GM12891 (cell line): ENCODE measurements around the gene RFXANK.

Source experiments
- DNase-seq: peaks from one replicate; pipeline ENCODE4 v3.0.0; 2011; ENCODE audit warnings: low spot score; ENCODE audit not compliant: insufficient read length
- FAIRE-seq: peaks from 2 replicates; lab custom pipeline; 2011; peaks lifted over from hg19 to GRCh38; lab: Jason Lieb, UNC
- PAX5 ChIP-seq: IDR thresholded peaks from 2 replicates; pipeline ENCODE4 v1.6.1; 2011; ENCODE audit warnings: low read length, moderate library complexity, mild to moderate bottlenecking; ENCODE audit not compliant: insufficient read depth, severe bottlenecking
- POLR2A ChIP-seq: IDR thresholded peaks from 2 replicates; pipeline ENCODE4 v1.6.1; 2011; ENCODE audit warnings: low read depth, low read length, control low read depth
- POLR2AphosphoS5 ChIP-seq: IDR thresholded peaks from 2 replicates; pipeline ENCODE4 v1.6.1; 2011; ENCODE audit warnings: low read depth, low read length, control low read depth
- POU2F2 ChIP-seq: IDR thresholded peaks from 2 replicates; pipeline ENCODE4 v1.6.1; 2011; ENCODE audit warnings: low read depth, mild to moderate bottlenecking, control low read depth, low read length, moderate library complexity
- SPI1 ChIP-seq: IDR thresholded peaks from 2 replicates; pipeline ENCODE4 v1.6.1; 2011; ENCODE audit warnings: low read depth, low read length, control low read depth
- TAF1 ChIP-seq: IDR thresholded peaks from 2 replicates; pipeline ENCODE4 v1.6.1; 2011; ENCODE audit warnings: low read depth, low read length, control low read depth

Gene RFXANK

DNA sequence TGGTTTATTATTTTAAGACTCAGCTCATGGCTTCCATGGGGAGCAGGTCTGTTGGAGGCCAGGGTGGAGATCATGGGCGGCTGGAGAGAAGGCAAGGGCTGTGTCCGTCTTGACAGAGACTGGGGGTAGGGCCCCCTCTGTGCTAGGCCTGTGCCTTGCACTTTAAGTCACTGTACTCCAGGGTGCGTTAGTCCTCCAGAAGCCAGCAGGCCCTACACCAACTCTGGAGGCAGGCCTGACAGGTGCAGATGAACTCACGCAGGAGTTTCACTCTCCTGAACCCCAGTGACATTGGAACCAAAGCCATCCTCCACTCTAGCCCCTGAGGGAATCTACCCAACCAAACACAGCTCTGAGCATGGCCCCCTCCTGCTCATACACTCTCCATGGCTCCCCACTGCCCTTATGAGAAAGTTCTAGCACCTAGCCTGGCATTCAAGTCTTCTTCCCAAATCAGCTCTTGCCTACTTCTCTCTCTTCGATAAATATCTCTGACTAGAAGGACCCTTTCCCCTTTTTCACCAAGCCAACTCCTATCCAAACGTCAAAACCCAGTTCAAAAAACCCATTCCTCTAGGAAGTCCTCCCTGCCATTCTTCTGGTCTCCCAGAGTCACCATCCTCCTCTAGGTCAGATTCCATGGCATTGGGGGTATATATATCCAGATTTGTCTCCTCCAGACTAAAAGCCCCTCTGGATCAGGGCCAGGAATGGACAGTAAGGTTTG is 37.1 kb upstream of the RFXANK start:
- TF ChIP-seq TAF1: no peak
- no peak for TF ChIP-seq POLR2A
- no peak for TF ChIP-seq SPI1
- no peak for TF ChIP-seq POU2F2
- no peak for TF ChIP-seq POLR2AphosphoS5
- no peak for TF ChIP-seq PAX5
- FAIRE-seq: peak; percentile 78
- no peak for DNase-seq

DNA sequence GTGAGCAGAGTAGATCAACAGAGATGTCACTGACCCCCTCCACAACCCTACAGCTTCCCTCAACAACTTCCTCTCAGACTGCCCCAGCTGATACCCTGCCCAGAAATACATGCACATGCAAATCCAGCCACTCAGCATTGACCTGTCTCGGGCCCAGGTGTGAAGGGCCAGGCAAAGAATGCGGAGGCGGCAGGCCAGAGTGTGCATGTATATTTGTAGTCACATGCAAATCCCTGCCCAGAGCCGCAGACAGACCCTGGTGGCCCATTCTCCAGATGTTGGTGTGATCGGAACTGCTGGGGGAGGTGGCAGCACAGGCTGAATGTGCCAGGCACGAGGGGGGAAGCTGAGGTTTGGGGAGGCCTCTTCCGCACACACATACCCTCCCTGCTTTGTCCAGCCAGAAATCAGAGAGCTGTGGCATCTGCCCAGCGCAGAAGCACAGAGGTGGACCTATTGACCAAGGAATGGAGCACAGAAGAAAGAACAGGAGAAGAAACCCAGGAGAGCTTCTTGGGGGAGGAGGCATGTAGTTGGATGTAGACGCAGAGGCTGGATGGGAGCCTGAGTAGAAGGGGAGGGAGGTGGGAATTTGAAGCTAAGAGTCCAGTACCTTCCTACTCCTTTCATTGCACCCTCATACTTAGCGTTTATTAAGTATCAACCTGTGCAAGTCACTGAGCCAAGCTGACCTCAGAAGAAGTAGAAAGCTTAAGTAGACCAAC is 36.4 kb upstream of the RFXANK start:
- no peak for DNase-seq
- peak; percentile 98 for FAIRE-seq

DNA sequence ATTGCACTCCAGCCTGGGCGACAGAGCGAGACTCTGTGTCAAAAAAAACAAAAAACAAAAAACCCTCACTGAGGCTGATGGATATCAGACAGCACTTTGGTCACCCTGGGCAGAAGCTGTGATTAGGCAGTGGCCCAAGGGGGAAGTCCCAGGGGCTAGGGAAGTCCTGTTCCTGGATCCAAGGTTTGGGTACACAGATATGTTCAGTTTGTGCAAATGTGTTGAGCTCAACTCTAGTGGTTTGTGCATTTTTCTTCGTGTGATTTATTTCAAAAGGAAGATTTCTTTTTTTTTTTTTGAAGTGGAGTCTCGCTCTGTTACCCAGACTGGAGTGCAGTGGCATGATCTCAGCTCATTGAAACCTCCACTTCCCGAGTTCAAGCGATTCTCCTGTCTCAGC is 34.2 kb upstream of the RFXANK start:
- FAIRE-seq (peak; percentile 51), DNase-seq (no peak)
- TF ChIP-seq POLR2AphosphoS5 (no peak), SPI1 (no peak), POU2F2 (no peak), TAF1 (no peak), PAX5 (no peak), POLR2A (no peak)

More for the DNA sequence above, 36.4 kb upstream of the RFXANK start:
- peak; percentile 5 for TF ChIP-seq PAX5
- TF ChIP-seq TAF1: no peak
- peak; percentile 39 for TF ChIP-seq SPI1
- TF ChIP-seq POLR2A: no peak
- no peak for TF ChIP-seq POLR2AphosphoS5
- TF ChIP-seq POU2F2: peak; percentile 99

DNA sequence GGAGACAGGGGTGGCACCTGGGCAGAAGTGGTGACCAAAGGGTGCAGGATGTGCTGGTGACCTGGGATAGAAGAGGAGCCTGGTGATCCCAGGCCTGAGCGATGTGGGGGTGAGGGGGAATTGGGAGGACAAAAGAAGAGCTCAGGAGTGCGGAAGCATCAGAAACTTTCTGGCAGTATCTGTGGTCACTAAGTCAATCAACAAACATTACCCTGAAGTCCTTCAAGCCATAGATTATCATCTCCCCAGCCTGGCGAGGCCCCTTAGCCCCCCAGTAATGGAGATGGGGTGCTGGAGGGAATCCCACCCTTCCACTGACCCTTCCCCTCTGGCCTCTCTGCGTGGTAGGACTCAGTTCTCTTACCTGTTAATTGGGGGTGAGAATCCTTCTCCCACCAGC is 32.5 kb upstream of the RFXANK start:
- DNase-seq (no peak), FAIRE-seq (peak; percentile 23)
- TF ChIP-seq POLR2AphosphoS5: no peak
- TF ChIP-seq TAF1: no peak
- no peak for TF ChIP-seq POLR2A
- TF ChIP-seq SPI1: no peak
- no peak for TF ChIP-seq POU2F2

DNA sequence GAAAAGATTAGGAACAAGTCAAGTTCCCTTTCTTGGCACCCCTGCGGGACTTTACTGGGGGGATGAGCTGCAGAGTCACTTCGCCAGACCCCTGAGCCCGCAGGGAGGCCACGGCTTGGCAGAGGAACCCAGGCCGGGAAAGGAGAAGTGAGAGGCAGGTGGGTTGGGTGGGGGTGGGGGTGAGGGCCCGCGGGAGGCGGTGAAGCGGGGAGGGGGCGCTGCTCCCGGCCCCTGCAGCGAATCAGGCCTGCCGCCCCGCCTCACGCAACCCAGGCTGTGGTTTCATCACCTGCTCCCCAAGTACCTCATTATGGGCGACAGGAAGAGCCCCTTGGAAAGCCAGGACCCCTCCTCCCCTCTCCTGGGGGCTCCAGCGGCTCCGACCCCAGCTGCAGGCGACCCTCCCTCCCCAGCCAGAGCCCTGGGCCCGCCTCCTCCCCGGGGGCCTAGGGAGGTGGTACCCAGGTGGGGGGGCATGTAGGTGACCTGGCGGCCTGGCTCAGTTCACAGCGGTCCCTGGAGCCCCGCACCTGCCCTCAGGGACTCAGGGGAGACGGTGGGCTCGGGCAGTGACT is 31.5 kb upstream of the RFXANK start:
- FAIRE-seq (peak; percentile 94), DNase-seq (peak; percentile 72)
- peak; percentile 92 for TF ChIP-seq SPI1
- TF ChIP-seq POLR2A: 0 out of 2 replicates have a peak, but pooled peaks have one; percentile 36
- no peak; the same call in 1 of the 2 replicates for TF ChIP-seq POU2F2
- TF ChIP-seq TAF1: no peak
- no peak for TF ChIP-seq POLR2AphosphoS5
- TF ChIP-seq PAX5: peak; percentile 58

DNA sequence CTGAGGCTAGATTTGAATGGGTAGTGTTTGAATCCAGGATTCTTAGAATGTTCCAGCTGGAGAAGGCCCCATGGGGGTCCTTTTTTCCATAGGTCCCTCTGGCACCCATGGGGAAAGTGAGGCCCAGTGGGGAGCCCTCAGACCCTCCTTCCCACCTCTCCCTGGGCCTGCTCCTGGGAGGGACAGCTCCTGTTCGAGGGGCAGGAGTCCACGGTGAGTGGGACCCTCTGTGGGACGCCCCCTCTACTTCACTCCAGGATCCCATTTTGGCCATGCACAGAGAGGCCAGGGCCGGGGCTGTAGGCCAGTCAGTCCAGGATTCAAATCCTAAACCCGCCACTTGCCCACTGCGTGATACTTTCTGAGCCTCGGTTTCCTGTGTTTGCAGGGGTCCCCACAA is 29.6 kb upstream of the RFXANK start:
- DNase-seq (no peak), FAIRE-seq (no peak)
- TF ChIP-seq POLR2AphosphoS5: no peak
- TF ChIP-seq POU2F2: no peak
- no peak for TF ChIP-seq POLR2A
- no peak for TF ChIP-seq TAF1
- TF ChIP-seq PAX5: no peak
- TF ChIP-seq SPI1: no peak

DNA sequence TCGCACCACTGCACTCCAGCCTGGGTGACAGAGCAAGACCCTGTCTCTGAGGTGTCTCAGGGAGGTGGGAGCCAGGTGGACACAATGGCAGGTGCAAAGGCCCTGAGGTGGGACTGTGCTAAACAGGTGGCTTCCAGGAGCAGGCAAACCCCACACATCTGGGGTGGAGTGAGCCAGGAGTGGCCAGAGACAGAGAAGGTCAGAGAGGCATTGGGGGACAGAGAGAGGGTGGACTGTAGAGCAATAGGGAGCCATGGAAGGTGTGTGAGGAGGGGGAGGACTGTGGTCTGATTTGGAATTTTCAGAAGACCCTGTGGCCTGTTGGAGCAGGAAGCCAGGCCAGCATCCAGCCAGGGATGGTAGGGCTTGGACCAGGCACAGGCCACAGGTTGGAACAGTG is 26.7 kb upstream of the RFXANK start:
- no peak for DNase-seq
- FAIRE-seq: peak; percentile 82
- no peak for TF ChIP-seq SPI1
- no peak for TF ChIP-seq TAF1
- TF ChIP-seq PAX5: no peak
- no peak for TF ChIP-seq POLR2AphosphoS5
- no peak for TF ChIP-seq POU2F2
- no peak for TF ChIP-seq POLR2A

DNA sequence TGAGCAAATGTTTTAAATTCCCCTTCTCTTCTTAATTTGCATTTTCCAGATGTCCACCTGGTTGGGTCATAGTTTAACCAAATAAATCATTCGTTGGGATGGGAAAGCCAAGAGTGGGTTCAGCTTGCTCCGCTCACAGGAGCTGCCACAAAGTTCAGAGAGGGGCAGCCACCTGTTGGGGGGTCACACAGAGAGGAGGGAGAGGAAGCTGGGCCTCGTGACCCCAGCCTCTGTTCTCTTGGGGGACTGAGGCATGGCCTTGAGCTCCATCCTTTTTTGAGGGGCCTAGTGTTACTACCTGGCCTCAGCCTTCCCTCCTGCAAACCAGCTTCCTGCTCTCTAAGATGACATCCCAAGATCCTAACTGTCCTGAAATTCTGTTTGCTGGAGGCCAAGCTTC is 24.4 kb upstream of the RFXANK start:
- no peak for DNase-seq
- no peak for TF ChIP-seq POU2F2
- TF ChIP-seq SPI1: no peak
- no peak for TF ChIP-seq PAX5
- FAIRE-seq: peak; percentile 76

DNA sequence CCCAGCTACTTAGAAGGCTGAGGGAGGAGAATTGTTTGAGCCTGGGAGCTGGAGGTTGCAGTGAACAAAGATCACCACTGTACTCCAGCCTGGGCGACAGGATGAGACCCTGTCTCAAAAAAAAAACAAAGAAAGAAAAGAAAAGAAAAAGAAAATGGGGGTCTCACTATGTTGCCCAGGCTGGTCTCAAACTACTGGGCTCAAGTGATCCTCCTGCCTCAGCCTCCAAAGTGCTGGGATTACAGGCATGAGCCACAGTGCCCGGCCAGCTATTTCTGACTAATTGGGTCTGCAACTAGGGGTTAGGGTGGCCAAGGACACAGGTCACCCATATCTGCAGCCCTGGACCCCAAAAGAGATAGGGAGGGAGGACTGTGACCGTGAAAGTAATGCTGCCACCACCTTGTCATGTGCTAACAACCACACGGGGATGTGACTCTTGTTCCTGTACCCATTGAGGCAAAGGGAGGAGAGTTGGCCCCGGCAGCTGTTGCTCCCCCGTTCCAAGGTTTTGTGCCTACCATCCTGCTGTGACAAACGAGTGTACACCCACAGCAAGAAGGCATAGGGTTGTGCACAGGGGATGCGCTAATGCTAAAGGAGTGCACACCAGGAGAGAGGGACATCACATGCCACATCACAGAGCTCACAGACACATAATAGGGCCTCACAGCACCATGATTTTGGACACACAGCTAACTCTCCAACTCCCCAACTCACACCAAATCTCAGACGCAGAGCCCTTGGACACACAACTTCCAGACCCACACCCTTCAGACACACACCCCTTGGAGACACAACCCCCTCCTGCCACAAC is 22.6 kb upstream of the RFXANK start:
- no peak for TF ChIP-seq PAX5
- TF ChIP-seq POLR2AphosphoS5: no peak
- no peak for TF ChIP-seq POU2F2
- no peak for TF ChIP-seq TAF1
- no peak for TF ChIP-seq POLR2A
- no peak for TF ChIP-seq SPI1
- no peak for FAIRE-seq
- no peak for DNase-seq
